ENCODE data around the gene ALKBH4. TPM values are rescaled to one million over a fixed set of nuclear protein-coding genes. Genes with fewer than 3 reads are reported as not detected.

The ALKBH4 gene
- polyA plus RNA-seq, 1 donor from 2014 or later = 27.2 TPM

DNA sequence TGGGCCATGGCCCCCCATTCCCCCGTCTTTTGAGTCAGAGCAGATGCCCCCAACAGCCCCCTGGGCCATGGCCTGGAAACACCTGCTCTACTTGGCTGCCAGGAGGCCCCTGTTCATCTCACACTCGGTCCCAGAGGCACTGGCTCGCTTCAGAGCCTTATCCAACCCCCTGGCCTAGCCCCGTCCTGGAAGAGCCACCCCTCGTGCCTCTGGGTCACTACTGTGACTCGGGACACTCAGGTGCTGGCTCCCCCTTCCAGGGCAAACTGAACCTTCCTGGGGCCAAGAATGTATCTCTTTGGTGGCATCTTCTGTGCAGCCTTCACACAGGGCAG is 7.1 kb upstream of the ALKBH4 start:
- Histone ChIP-seq H3K4me3 (ENCODE audit: low read length) (no peak overlapping the region), H3K27me3 (ENCODE audit: insufficient read depth, low read depth, low read length) (no peaks in the 10 kb centered on the region), H4K20me1 (ENCODE audit: insufficient read depth) (no peaks in the 10 kb centered on the region), H3K9ac (ENCODE audit: low read length) (no peak overlapping the region), H2AFZ (ENCODE audit: low read depth, low read length) (no peak overlapping the region), H3K4me2 (ENCODE audit: low read length) (no peak overlapping the region), H3F3A (ENCODE audit: insufficient read depth, low read length, poor library complexity, severe bottlenecking) (no peaks in the 10 kb centered on the region), H3K27ac (ENCODE audit: low read length) (no peak overlapping the region), H3K9me3 (ENCODE audit: low read length) (no peaks in the 10 kb centered on the region), H3K79me2 (replicated peaks; ENCODE audit: insufficient read depth, low read length) (no peaks in the 10 kb centered on the region), H3K36me3 (ENCODE audit: insufficient read depth, low read length) (no peaks in the 10 kb centered on the region), H3K9me2 (ENCODE audit: insufficient read depth, low read length) (no peaks in the 10 kb centered on the region)
- TF ChIP-seq RAD21 (conservative IDR thresholded peaks at IDR 0.05) = no peak
- TF ChIP-seq EZH2 (IDR thresholded peaks at IDR 0.05; ENCODE audit: borderline replicate concordance, insufficient read depth, low read length, poor library complexity, severe bottlenecking) = no peak
- TF ChIP-seq SMC3 (conservative IDR thresholded peaks at IDR 0.05; ENCODE audit: poor library complexity) = no peak
- TF ChIP-seq MXI1 (conservative IDR thresholded peaks at IDR 0.05; ENCODE audit: poor library complexity, severe bottlenecking) = no peak
- no peak for TF ChIP-seq POLR2AphosphoS5 (IDR thresholded peaks at IDR 0.05)

DNA sequence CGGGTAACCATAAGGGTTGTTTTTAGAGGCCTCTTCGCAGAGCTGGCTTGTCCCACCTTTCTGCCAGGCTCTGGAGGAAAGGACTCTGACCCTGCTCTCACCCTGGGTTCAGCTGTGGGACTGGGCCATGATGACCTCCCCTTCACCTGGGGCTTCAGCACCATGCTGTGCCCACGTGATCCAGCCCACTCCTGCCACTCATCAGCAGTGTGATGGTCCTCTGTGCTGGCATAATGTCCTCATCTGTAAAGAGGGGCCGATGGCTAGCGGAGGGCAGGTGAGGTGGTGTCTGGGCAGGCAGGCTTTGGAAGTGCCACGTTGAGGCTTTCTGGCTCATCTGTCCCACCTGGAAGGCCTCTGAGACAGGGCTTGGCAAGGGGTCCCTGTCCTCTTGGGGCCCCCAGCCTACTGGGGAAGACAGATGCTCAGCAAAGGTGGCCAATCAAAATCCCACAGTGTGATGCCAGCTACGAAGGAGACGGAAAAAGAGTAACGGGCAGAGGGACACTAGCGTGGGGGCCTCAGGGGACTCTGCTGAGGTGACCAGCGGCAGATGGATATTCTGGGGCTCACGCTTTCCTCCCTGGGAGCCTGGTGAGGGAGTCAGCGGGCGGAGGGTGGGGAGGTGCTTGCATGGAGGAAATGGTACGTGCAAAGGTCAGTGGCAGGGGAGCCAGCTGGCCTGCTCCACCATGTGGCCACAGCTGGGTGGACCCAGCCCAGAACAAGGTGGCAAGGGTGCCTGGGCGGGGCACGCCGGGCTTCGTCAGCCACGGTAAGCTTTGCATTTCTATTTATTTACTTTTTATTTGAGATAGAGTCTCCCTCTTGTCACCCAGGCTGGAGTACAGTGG is 5.5 kb upstream of the ALKBH4 start:
- no peaks in the 10 kb centered on the region for H3K36me3 ChIP-seq (ENCODE audit: insufficient read depth, low read length)
- TF ChIP-seq EP300 (conservative IDR thresholded peaks at IDR 0.05; ENCODE audit: poor library complexity, severe bottlenecking) (no peak), RAD21 (conservative IDR thresholded peaks at IDR 0.05) (no peak), TAF1 (IDR thresholded peaks at IDR 0.05; ENCODE audit: low read depth) (no peak)
- no peaks in the 10 kb centered on the region for H3K9me3 ChIP-seq (ENCODE audit: low read length)
- peaks cover 2% of the 10 kb centered on the region for H3K79me2 ChIP-seq (replicated peaks; ENCODE audit: insufficient read depth, low read length)
- no peak overlapping the region for H3K4me2 ChIP-seq (ENCODE audit: low read length)
- H3K4me3 ChIP-seq (ENCODE audit: low read length) = no peak overlapping the region
- H3K27ac ChIP-seq (ENCODE audit: low read length) = no peak overlapping the region
- H3K9ac ChIP-seq (ENCODE audit: low read length) = no peak overlapping the region
- H3K9me2 ChIP-seq (ENCODE audit: insufficient read depth, low read length) = no peaks in the 10 kb centered on the region
- no peak overlapping the region for H2AFZ ChIP-seq (ENCODE audit: low read depth, low read length)
- H4K20me1 ChIP-seq (ENCODE audit: insufficient read depth) = no peaks in the 10 kb centered on the region
- H3K27me3 ChIP-seq (ENCODE audit: insufficient read depth, low read depth, low read length) = no peaks in the 10 kb centered on the region
- no peaks in the 10 kb centered on the region for H3F3A ChIP-seq (ENCODE audit: insufficient read depth, low read length, poor library complexity, severe bottlenecking)

DNA sequence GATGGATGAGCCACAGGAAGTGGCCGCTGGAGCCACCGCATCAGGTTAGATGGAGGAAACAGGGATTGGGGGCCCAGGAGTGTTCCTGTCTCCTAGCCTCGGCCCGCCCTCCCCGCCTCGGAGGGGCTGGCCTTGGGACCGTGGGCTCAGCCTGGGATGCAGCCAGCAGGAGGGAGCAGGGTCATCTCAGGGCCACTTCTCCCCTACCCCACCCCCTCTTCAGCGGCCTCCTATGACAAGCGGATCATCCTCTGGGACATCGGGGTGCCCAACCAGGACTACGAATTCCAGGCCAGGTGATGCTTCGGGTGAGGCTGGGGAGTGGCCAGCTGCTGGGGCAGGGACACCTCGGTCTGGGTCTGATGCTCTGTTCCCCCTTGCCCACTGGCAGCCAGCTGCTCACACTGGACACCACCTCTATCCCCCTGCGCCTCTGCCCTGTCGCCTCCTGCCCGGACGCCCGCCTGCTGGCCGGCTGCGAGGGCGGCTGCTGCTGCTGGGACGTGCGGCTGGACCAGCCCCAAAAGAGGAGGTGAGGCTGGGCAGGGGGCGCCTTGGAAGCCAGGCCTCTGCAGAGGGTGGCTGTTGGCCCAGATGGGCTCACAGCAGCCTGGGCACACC is 4.8 kb upstream of the ALKBH4 start:
- no peak for TF ChIP-seq EZH2 (IDR thresholded peaks at IDR 0.05; ENCODE audit: borderline replicate concordance, insufficient read depth, low read length, poor library complexity, severe bottlenecking)
- no peak for TF ChIP-seq EP300 (conservative IDR thresholded peaks at IDR 0.05; ENCODE audit: poor library complexity, severe bottlenecking)
- no peak for TF ChIP-seq RAD21 (conservative IDR thresholded peaks at IDR 0.05)
- no peak for TF ChIP-seq TAF1 (IDR thresholded peaks at IDR 0.05; ENCODE audit: low read depth)
- TF ChIP-seq, protein P1, sequence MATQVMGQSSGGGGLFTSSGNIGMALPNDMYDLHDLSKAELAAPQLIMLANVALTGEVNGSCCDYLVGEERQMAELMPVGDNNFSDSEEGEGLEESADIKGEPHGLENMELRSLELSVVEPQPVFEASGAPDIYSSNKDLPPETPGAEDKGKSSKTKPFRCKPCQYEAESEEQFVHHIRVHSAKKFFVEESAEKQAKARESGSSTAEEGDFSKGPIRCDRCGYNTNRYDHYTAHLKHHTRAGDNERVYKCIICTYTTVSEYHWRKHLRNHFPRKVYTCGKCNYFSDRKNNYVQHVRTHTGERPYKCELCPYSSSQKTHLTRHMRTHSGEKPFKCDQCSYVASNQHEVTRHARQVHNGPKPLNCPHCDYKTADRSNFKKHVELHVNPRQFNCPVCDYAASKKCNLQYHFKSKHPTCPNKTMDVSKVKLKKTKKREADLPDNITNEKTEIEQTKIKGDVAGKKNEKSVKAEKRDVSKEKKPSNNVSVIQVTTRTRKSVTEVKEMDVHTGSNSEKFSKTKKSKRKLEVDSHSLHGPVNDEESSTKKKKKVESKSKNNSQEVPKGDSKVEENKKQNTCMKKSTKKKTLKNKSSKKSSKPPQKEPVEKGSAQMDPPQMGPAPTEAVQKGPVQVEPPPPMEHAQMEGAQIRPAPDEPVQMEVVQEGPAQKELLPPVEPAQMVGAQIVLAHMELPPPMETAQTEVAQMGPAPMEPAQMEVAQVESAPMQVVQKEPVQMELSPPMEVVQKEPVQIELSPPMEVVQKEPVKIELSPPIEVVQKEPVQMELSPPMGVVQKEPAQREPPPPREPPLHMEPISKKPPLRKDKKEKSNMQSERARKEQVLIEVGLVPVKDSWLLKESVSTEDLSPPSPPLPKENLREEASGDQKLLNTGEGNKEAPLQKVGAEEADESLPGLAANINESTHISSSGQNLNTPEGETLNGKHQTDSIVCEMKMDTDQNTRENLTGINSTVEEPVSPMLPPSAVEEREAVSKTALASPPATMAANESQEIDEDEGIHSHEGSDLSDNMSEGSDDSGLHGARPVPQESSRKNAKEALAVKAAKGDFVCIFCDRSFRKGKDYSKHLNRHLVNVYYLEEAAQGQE (IDR thresholded peaks at IDR 0.05; ENCODE audit: borderline replicate concordance) = no peak
- Histone ChIP-seq H3K9ac (ENCODE audit: low read length) (no peak overlapping the region), H3K4me2 (ENCODE audit: low read length) (no peak overlapping the region), H3K9me3 (ENCODE audit: low read length) (no peaks in the 10 kb centered on the region), H3K27ac (ENCODE audit: low read length) (no peak overlapping the region), H3K27me3 (ENCODE audit: insufficient read depth, low read depth, low read length) (no peaks in the 10 kb centered on the region), H3F3A (ENCODE audit: insufficient read depth, low read length, poor library complexity, severe bottlenecking) (no peaks in the 10 kb centered on the region), H3K9me2 (ENCODE audit: insufficient read depth, low read length) (no peaks in the 10 kb centered on the region), H4K20me1 (ENCODE audit: insufficient read depth) (no peaks in the 10 kb centered on the region), H3K79me2 (replicated peaks; ENCODE audit: insufficient read depth, low read length) (peaks cover 4% of the 10 kb centered on the region), H3K36me3 (ENCODE audit: insufficient read depth, low read length) (no peaks in the 10 kb centered on the region), H3K4me3 (ENCODE audit: low read length) (no peak overlapping the region), H2AFZ (ENCODE audit: low read depth, low read length) (no peak overlapping the region)
